Right lobe of liver (tissue), 6 donors: Measurements from ENCODE around the gene EPS8L3. TPM values are rescaled to one million over a fixed set of nuclear protein-coding genes. Genes with fewer than 3 reads are reported as not detected.

Experiments used
- ATAC-seq, 4 donors: fragments of 200-7000 bp; cut with Tn5 transposase; one replicate each; pipeline ENCODE4 v1.9.1; 2020; ENCODE audit warnings: mild to moderate bottlenecking in 4 of 4, moderate library complexity in 4 of 4
- DNase-seq, 3 donors: peaks; one replicate each; pipeline ENCODE4 v3.0.0-alpha.2; 2020
- H3K27ac ChIP-seq, 3 donors: fragments of 200-600 bp; one replicate each; pipeline ENCODE4 v1.8.0; 2022
- H3K27me3 ChIP-seq, 2 donors: fragments of 200-600 bp; one replicate each; pipeline ENCODE4 v1.8.0; 2022
- H3K36me3 ChIP-seq, 4 donors: fragments of 200-600 bp; sonication (generic) in 1 of 4; one replicate each; pipeline versions ENCODE4 v1.5.1 to v1.8.0; 2017 to 2022; ENCODE audit warnings: control low read depth in 1 of 4
- H3K4me1 ChIP-seq, 4 donors: fragments of 200-600 bp; sonication (generic) in 1 of 4; one replicate each; pipeline versions ENCODE4 v1.5.1 to v1.8.0; 2017 to 2022; ENCODE audit warnings: control low read depth in 1 of 4
- H3K4me3 ChIP-seq, 3 donors: fragments of 200-600 bp; one replicate each; pipeline ENCODE4 v1.8.0; 2022
- H3K9me3 ChIP-seq, 4 donors: fragments of 200-600 bp; sonication (generic) in 1 of 4; one replicate each; pipeline versions ENCODE4 v1.5.1 to v1.8.0; 2017 to 2022; ENCODE audit warnings: control low read depth in 1 of 4
- CTCF ChIP-seq, 4 donors: fragments of 200-600 bp in 3 of 4; fragments of 450-650 bp in 1 of 4; IDR thresholded peaks; one replicate each; pipeline versions ENCODE4 v1.5.1 to v1.8.0; 2016 to 2022; ENCODE audit warnings: antibody characterized with exemption in 4 of 4, mild to moderate bottlenecking in 2 of 4
- POLR2A ChIP-seq: fragments of 450-650 bp; IDR thresholded peaks from one replicate; pipeline ENCODE4 v1.6.1; 2017; ENCODE audit warnings: antibody characterized with exemption, mild to moderate bottlenecking
- WGBS: methylation state at CpG from one replicate; pipeline ENCODE4 v1.1.6; 2018; ENCODE audit warnings: low coverage, low lambda C conversion rate; ENCODE audit not compliant: insufficient coverage; ENCODE audit errors: missing lambda C conversion rate; 5-methylcytosine and 5-hydroxymethylcytosine counted together
- intact Hi-C, 2 donors: fragments of 100-400 bp; cut with DNase I; formaldehyde crosslinking; loops; one replicate each; pipeline versions ENCODE4 v1.11.2 to v1.14.1; 2022
- total RNA-seq, 6 experiments: library from RNA; depleted of rRNA in 2 of 6; stranded (reverse); fragments of >200 nt in 2 of 6; fragmentation: NEBNext Ultra II Directional in 3 of 6; extraction: Animal tissue kit (Norgen Biotek cat#: 25700) in 3 of 6; gene quantifications; one replicate each; pipeline versions ENCODE4 v1.1.0 to v1.2.4, GENCODE V29; 2016 to 2023
- donor health status: DM: no; HTN: yes; CAD: no.
- donor health status: DM: no; HTN: no; CAD: no.
- donor health status: DM: no; HTN: no; CAD: no.
- donor health status: DM: no; HTN: yes; CAD: no.
- donor health status: DM: no; HTN: yes; CAD: no.

Gene EPS8L3
- total RNA-seq, 6 experiments from 2014 or later, result 3.2 to 4.7 (median 3.3) TPM; not detected in 3

GRCh38 chr1:109754738-109755137 is 9.0 kb downstream of the EPS8L3 start:
- H3K9me3 ChIP-seq, result no peaks in the 10 kb centered on the region
- intact Hi-C loops, result no loop called here
- no peaks in the 10 kb centered on the region for H3K27me3 ChIP-seq
- ATAC-seq (no peak), DNase-seq (no peak)
- WGBS, result 74% methylated on average over 2 of the region's 2 CpGs
- H3K27ac ChIP-seq, result no peak overlapping the region
- no peak overlapping the region for H3K4me3 ChIP-seq
- H3K4me1 ChIP-seq, result no peaks in the 10 kb centered on the region
- H3K36me3 ChIP-seq, result no peaks in the 10 kb centered on the region
- TF ChIP-seq CTCF (IDR thresholded peaks at IDR 0.05), result no peak
- TF ChIP-seq POLR2A, result no peak

GRCh38 chr1:109751531-109752260 is 12.0 kb downstream of the EPS8L3 start:
- TF ChIP-seq POLR2A (no peak), CTCF (IDR thresholded peaks at IDR 0.05) (no peak)
- intact Hi-C loops, result no loop called here
- H3K9me3 ChIP-seq, result no peaks in the 10 kb centered on the region
- no peaks in the 10 kb centered on the region for H3K27me3 ChIP-seq
- H3K27ac ChIP-seq, result no peak overlapping the region
- ATAC-seq (peak in 1 of 4 donors; percentile 38), DNase-seq (no peak)
- H3K36me3 ChIP-seq, result no peaks in the 10 kb centered on the region
- no peak overlapping the region for H3K4me3 ChIP-seq
- H3K4me1 ChIP-seq, result no peaks in the 10 kb centered on the region
- WGBS, result 79% methylated on average over 8 of the region's 12 CpGs

- no peak overlapping the region for H3K27ac ChIP-seq
- intact Hi-C loops, result no loop called here
- no peaks in the 10 kb centered on the region for H3K4me1 ChIP-seq
- WGBS, result 73% methylated on average over 4 of the region's 6 CpGs
- TF ChIP-seq CTCF (IDR thresholded peaks at IDR 0.05) (no peak), POLR2A (no peak)
- no peaks in the 10 kb centered on the region for H3K9me3 ChIP-seq
- no peaks in the 10 kb centered on the region for H3K27me3 ChIP-seq
- DNase-seq (no peak), ATAC-seq (no peak)
- H3K4me3 ChIP-seq, result no peak overlapping the region
- H3K36me3 ChIP-seq, result no peaks in the 10 kb centered on the region
Measured at GRCh38 chr1:109750920-109751319, 12.8 kb downstream of the EPS8L3 start.

GRCh38 chr1:109750241-109750882 is 13.4 kb downstream of the EPS8L3 start:
- Histone ChIP-seq H3K27me3 (no peaks in the 10 kb centered on the region), H3K27ac (no peak overlapping the region), H3K4me3 (no peak overlapping the region), H3K9me3 (no peaks in the 10 kb centered on the region), H3K4me1 (no peaks in the 10 kb centered on the region), H3K36me3 (no peaks in the 10 kb centered on the region)
- ATAC-seq (no peak), DNase-seq (no peak)
- intact Hi-C loops, result no loop called here
- TF ChIP-seq POLR2A, result no peak
- no peak for TF ChIP-seq CTCF (IDR thresholded peaks at IDR 0.05)
- WGBS, result 68% methylated on average over 4 of the region's 11 CpGs
